GM19035 (cell line): Measurements from ENCODE around the gene SMIM32.

ENCODE experiments used
- ATAC-seq: cut with Tn5 transposase; IDR thresholded peaks from one replicate; pipeline ENCODE4 v1.9.1; 2021; ENCODE audit not compliant: unreplicated experiment

Gene SMIM32

GRCh38 chr5:136208916-136209315, 16.0 kb upstream of the SMIM32 start:
- no peak for ATAC-seq

GRCh38 chr5:136207631-136208030, 14.7 kb upstream of the SMIM32 start:
- no peak for ATAC-seq

GRCh38 chr5:136206361-136206760, 13.4 kb upstream of the SMIM32 start:
- no peak for ATAC-seq

GRCh38 chr5:136205941-136206340, 13.0 kb upstream of the SMIM32 start:
- no peak for ATAC-seq

- no peak for ATAC-seq
These were observed 12.2 kb upstream of the SMIM32 start for GRCh38 chr5:136205061-136205702.

- ATAC-seq = no peak
These were observed 10.5 kb upstream of the SMIM32 start for GRCh38 chr5:136203303-136203922.

- no peak for ATAC-seq
These were observed 9.7 kb upstream of the SMIM32 start for GRCh38 chr5:136202469-136203205.

GRCh38 chr5:136201870-136202269, 8.9 kb upstream of the SMIM32 start:
- ATAC-seq = no peak

GRCh38 chr5:136200761-136201160, 7.8 kb upstream of the SMIM32 start:
- no peak for ATAC-seq

- ATAC-seq = no peak
These were observed 7.2 kb upstream of the SMIM32 start for GRCh38 chr5:136200130-136200529.

GRCh38 chr5:136199408-136199807, 6.4 kb upstream of the SMIM32 start:
- ATAC-seq = no peak

- no peak for ATAC-seq
These were observed 5.5 kb upstream of the SMIM32 start for GRCh38 chr5:136198453-136198852.

GRCh38 chr5:136197462-136198142, 4.6 kb upstream of the SMIM32 start:
- no peak for ATAC-seq

GRCh38 chr5:136195971-136196820, 3.2 kb upstream of the SMIM32 start:
- no peak for ATAC-seq

- no peak for ATAC-seq
These were observed 1.6 kb upstream of the SMIM32 start for GRCh38 chr5:136194576-136194975.

- no peak for ATAC-seq
These were observed 467 bp upstream of the SMIM32 start for GRCh38 chr5:136193322-136193935.

- ATAC-seq = no peak
These were observed 892 bp downstream of the SMIM32 start for GRCh38 chr5:136192015-136192525.

- ATAC-seq = no peak
These were observed 1.5 kb downstream of the SMIM32 start for GRCh38 chr5:136191304-136192014.

GRCh38 chr5:136190904-136191303, 2.1 kb downstream of the SMIM32 start:
- ATAC-seq = no peak
